ENCODE results near the gene NDUFS7.

DNA sequence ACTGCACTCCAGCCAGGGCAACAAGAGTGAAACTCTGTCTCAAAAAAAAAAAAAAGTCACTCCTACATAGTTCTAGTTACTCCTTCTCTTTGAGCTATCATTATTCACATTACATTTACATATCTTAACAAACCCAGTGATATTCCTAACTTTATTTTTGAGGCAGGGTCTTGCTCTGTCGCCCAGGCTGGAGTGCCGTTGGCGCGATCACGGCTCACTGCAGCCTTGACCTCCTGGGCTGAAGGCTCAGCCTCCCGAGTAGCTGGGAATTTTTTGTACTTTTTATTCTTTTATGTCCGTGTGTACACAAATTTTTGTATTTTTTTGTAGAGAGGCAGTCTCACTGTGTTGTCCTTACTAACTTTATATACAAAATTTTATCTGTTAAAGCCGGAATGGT lies 53.9 kb downstream of the NDUFS7 start:
- no peak for TF ChIP-seq POLR2A (IDR thresholded peaks at IDR 0.05; ENCODE audit: low read depth, low read length)
- TF ChIP-seq POLR2AphosphoS5 (IDR thresholded peaks at IDR 0.05; ENCODE audit: low read depth, low read length) = no peak
